Keratinocyte (primary cell): Measurements from ENCODE around the gene NTRK1. TPM values are rescaled to one million over a fixed set of nuclear protein-coding genes. Genes with fewer than 3 reads are reported as not detected.

ENCODE experiments used
- DNase-seq: peaks from one replicate; pipeline ENCODE4 v3.0.0-alpha.2; 2011; ENCODE audit warnings: low read depth, missing footprints, low spot score
- FAIRE-seq: peaks from 2 replicates; lab custom pipeline; 2011; peaks lifted over from hg19 to GRCh38; lab: Jason Lieb, UNC
- H2AFZ ChIP-seq: 2 replicates; pipeline ENCODE4 v1.6.0; 2012; ENCODE audit warnings: low read length, control low read depth, inconsistent platforms; ENCODE audit not compliant: control insufficient read depth
- H3K27ac ChIP-seq: 2 replicates; pipeline ENCODE4 v1.5.1; 2011; ENCODE audit warnings: low read length; ENCODE audit not compliant: control insufficient read depth, insufficient read depth
- H3K27me3 ChIP-seq: 3 replicates; pipeline ENCODE4 v1.6.0; 2011; ENCODE audit warnings: low read length; ENCODE audit not compliant: control insufficient read depth, insufficient read depth; ENCODE audit errors: extremely low read depth
- H3K36me3 ChIP-seq, 2 experiments: 2 replicates in 1 of 2; 3 replicates in 1 of 2; pipeline ENCODE4 v1.5.1; 2011; ENCODE audit warnings: low read length in 2 of 2, mild to moderate bottlenecking in 1 of 2; ENCODE audit not compliant: control insufficient read depth in 2 of 2, insufficient read depth in 2 of 2; ENCODE audit errors: extremely low read depth in 1 of 2
- H3K4me1 ChIP-seq: 3 replicates; pipeline ENCODE4 v1.5.1; 2011; ENCODE audit warnings: low read length; ENCODE audit not compliant: control insufficient read depth, insufficient read depth; ENCODE audit errors: extremely low read depth
- H3K4me2 ChIP-seq: 3 replicates; pipeline ENCODE4 v1.6.0; 2011; ENCODE audit warnings: low read depth, low read length; ENCODE audit not compliant: control insufficient read depth, insufficient read depth; ENCODE audit errors: extremely low read depth
- H3K4me3 ChIP-seq, 3 experiments: fragments of 200-600 bp in 1 of 3; sonication (generic) in 1 of 3; 2 replicates in 2 of 3; 3 replicates in 1 of 3; pipeline ENCODE4 v1.5.1; 2011 to 2016; ENCODE audit warnings: low read length in 3 of 3, mild to moderate bottlenecking in 3 of 3, control low read depth in 2 of 3, inconsistent platforms in 1 of 3, low read depth in 1 of 3, mixed read lengths in 1 of 3, mixed run types in 1 of 3, moderate library complexity in 1 of 3; ENCODE audit not compliant: control insufficient read depth in 2 of 3, insufficient read depth in 2 of 3; ENCODE audit errors: extremely low read depth in 1 of 3
- H3K79me2 ChIP-seq: 2 replicates; pipeline ENCODE4 v1.6.0; 2012; ENCODE audit warnings: low read length; ENCODE audit not compliant: control insufficient read depth, insufficient read depth
- H3K9ac ChIP-seq: 3 replicates; pipeline ENCODE4 v1.6.0; 2011; ENCODE audit warnings: low read length; ENCODE audit not compliant: control insufficient read depth, insufficient read depth; ENCODE audit errors: extremely low read depth
- H3K9me1 ChIP-seq: 3 replicates; pipeline ENCODE4 v1.6.0; 2011; ENCODE audit warnings: low read length; ENCODE audit not compliant: control insufficient read depth, insufficient read depth; ENCODE audit errors: extremely low read depth
- H3K9me3 ChIP-seq: 2 replicates; pipeline ENCODE4 v1.5.1; 2012; ENCODE audit warnings: low read depth, low read length; ENCODE audit not compliant: control insufficient read depth
- H4K20me1 ChIP-seq: 3 replicates; pipeline ENCODE4 v1.6.0; 2011; ENCODE audit warnings: low read length; ENCODE audit not compliant: control insufficient read depth, insufficient read depth; ENCODE audit errors: extremely low read depth
- CTCF ChIP-seq, 3 experiments: IDR thresholded peaks in 1 of 3; conservative IDR thresholded peaks in 1 of 3; optimal IDR thresholded peaks in 1 of 3; 2 replicates in 2 of 3; 3 replicates in 1 of 3; pipeline versions ENCODE3 to v1.5.1; 2011; ENCODE audit warnings: low read length in 3 of 3, mild to moderate bottlenecking in 3 of 3, moderate library complexity in 2 of 3, control low read depth in 1 of 3, inconsistent platforms in 1 of 3; ENCODE audit not compliant: insufficient read depth in 2 of 3; ENCODE audit errors: extremely low read depth in 1 of 3
- EZH2 ChIP-seq: IDR thresholded peaks from one replicate; pipeline ENCODE4 v1.6.1; 2012; ENCODE audit warnings: inconsistent platforms, mild to moderate bottlenecking, low read length, moderate library complexity
- dilution Hi-C: fragments of 300-500 bp; cut with MboI; formaldehyde crosslinking; loops from one replicate; pipeline ENCODE4 v1.7.0; 2020; ENCODE audit warnings: low sequenced_read_pairs; ENCODE audit not compliant: extremely low pct_ligation_motif_present
- polyA plus RNA-seq, 5 experiments: library from polyadenylated mRNA; depleted of rRNA in 3 of 5; stranded (reverse) in 3 of 5; stranded (forward) in 1 of 5; unstranded in 1 of 5; fragments of >200 nt; gene quantifications; 1 replicate in 1 of 5; 2 replicates in 3 of 5; 3 replicates in 1 of 5; pipeline versions ENCODE4 v1.2.1 to v1.2.3, GENCODE V29; 2011 to 2012; ENCODE audit warnings: missing spikeins in 2 of 5, low read depth in 1 of 5, low replicate concordance in 1 of 5

The NTRK1 gene
- polyA plus RNA-seq, 1 donor (not counting 4 experiments of a cell fraction or from before 2014, with no cell fraction given), result 0.03 TPM

- no peak overlapping the region for H3K4me3 ChIP-seq
- no peaks in the 10 kb centered on the region for H3K9me1 ChIP-seq
- H2AFZ ChIP-seq, result no peak overlapping the region
- H3K36me3 ChIP-seq, result no peaks in the 10 kb centered on the region
- H3K79me2 ChIP-seq, result no peaks in the 10 kb centered on the region
- H3K27me3 ChIP-seq, result no peaks in the 10 kb centered on the region
- DNase-seq, result no peak
- H3K4me1 ChIP-seq, result peaks cover 48% of the 10 kb centered on the region
- H4K20me1 ChIP-seq, result no peaks in the 10 kb centered on the region
- FAIRE-seq, result no peak
- TF ChIP-seq CTCF (optimal IDR thresholded peaks at IDR 0.05 in 1 of 3, IDR thresholded peaks at IDR 0.05 in 1 of 3, conservative IDR thresholded peaks at IDR 0.05 in 1 of 3; ENCODE audit: extremely low read depth in 1 of 3, insufficient read depth in 2 of 3, low read length in 3 of 3), result no peak
- TF ChIP-seq EZH2, result no peak
- peak overlapping the region; percentile 17 for H3K27ac ChIP-seq
- dilution Hi-C loops, result no loop called here
- no peak overlapping the region for H3K9ac ChIP-seq
- H3K4me2 ChIP-seq, result peak overlapping the region; percentile 69
- H3K9me3 ChIP-seq, result no peaks in the 10 kb centered on the region
These were observed 45.3 kb upstream of the NTRK1 start for GRCh38 chr1:156815307-156815826.

- peak overlapping the region; percentile 60 for H3K4me2 ChIP-seq
- no peak overlapping the region for H2AFZ ChIP-seq
- H3K9ac ChIP-seq, result peak overlapping the region; percentile 13
- dilution Hi-C loops, result no loop called here
- FAIRE-seq, result no peak
- H3K9me3 ChIP-seq, result no peaks in the 10 kb centered on the region
- peak overlapping the region; percentile 65 for H3K27ac ChIP-seq
- H3K4me3 ChIP-seq, result peak overlapping the region in 1 of 3 experiments; percentile 21
- TF ChIP-seq EZH2, result no peak
- no peak for TF ChIP-seq CTCF (optimal IDR thresholded peaks at IDR 0.05 in 1 of 3, IDR thresholded peaks at IDR 0.05 in 1 of 3, conservative IDR thresholded peaks at IDR 0.05 in 1 of 3; ENCODE audit: extremely low read depth in 1 of 3, insufficient read depth in 2 of 3, low read length in 3 of 3)
- H3K36me3 ChIP-seq, result no peaks in the 10 kb centered on the region
- no peaks in the 10 kb centered on the region for H3K79me2 ChIP-seq
- no peaks in the 10 kb centered on the region for H3K9me1 ChIP-seq
- no peak for DNase-seq
- H3K27me3 ChIP-seq, result no peaks in the 10 kb centered on the region
- H3K4me1 ChIP-seq, result peaks cover 48% of the 10 kb centered on the region
- H4K20me1 ChIP-seq, result no peaks in the 10 kb centered on the region
These were observed 44.7 kb upstream of the NTRK1 start for GRCh38 chr1:156815961-156816422.
